Stimulated activated CD4-positive, alpha-beta T cell treated with anti-CD3 and anti-CD28 coated beads, Interleukin-15, amount 100 ng/mL, for 24 hours (primary cell): Measurements from ENCODE around the gene CHD9.
"Not testable (repeated sequence)": the region's sequence is repeated elsewhere in the genome, so short reads cannot be mapped to it uniquely, and the experiment has no call there.

Source experiments
- DNase-seq: peaks from one replicate; pipeline ENCODE4 v3.0.0-alpha.2; 2020

The CHD9 gene

GRCh38 chr16:53142823-53143568 is 88.2 kb downstream of the CHD9 start:
- DNase-seq, result no peak

- DNase-seq, result no peak
Measured at GRCh38 chr16:53147500-53148065, 92.8 kb downstream of the CHD9 start.

GRCh38 chr16:53150769-53151168 is 96.0 kb downstream of the CHD9 start:
- no peak for DNase-seq

GRCh38 chr16:53152329-53152728 is 97.5 kb downstream of the CHD9 start:
- no peak for DNase-seq

- no peak for DNase-seq
Measured at GRCh38 chr16:53153130-53153529, 98.3 kb downstream of the CHD9 start.

- no peak for DNase-seq
Measured at GRCh38 chr16:53154513-53154912, 99.7 kb downstream of the CHD9 start.

GRCh38 chr16:53156516-53156915 is 101.7 kb downstream of the CHD9 start:
- no peak for DNase-seq

- no peak for DNase-seq
Measured at GRCh38 chr16:53159781-53160436, 105.1 kb downstream of the CHD9 start.

GRCh38 chr16:53166099-53166498 is 111.3 kb downstream of the CHD9 start:
- DNase-seq, result no peak

GRCh38 chr16:53168744-53169143 is 114.0 kb downstream of the CHD9 start:
- DNase-seq, result no peak

- no peak for DNase-seq
Measured at GRCh38 chr16:53172517-53172916, 117.7 kb downstream of the CHD9 start.

- no peak for DNase-seq
Measured at GRCh38 chr16:53175118-53175517, 120.3 kb downstream of the CHD9 start.

GRCh38 chr16:53176434-53176833 is 121.6 kb downstream of the CHD9 start:
- DNase-seq, result no peak

- no peak for DNase-seq
Measured at GRCh38 chr16:53183442-53183841, 128.7 kb downstream of the CHD9 start.

- not testable (repeated sequence) for DNase-seq
Measured at GRCh38 chr16:53185741-53186140, 130.9 kb downstream of the CHD9 start.

- DNase-seq, result no peak
Measured at GRCh38 chr16:53187775-53188174, 133.0 kb downstream of the CHD9 start.

- DNase-seq, result no peak
Measured at GRCh38 chr16:53191413-53191812, 136.6 kb downstream of the CHD9 start.

GRCh38 chr16:53198933-53199332 is 144.1 kb downstream of the CHD9 start:
- no peak for DNase-seq

- DNase-seq, result no peak
Measured at GRCh38 chr16:53201900-53202299, 147.1 kb downstream of the CHD9 start.

- DNase-seq, result no peak
Measured at GRCh38 chr16:53202398-53202797, 147.6 kb downstream of the CHD9 start.

GRCh38 chr16:53207810-53208752 is 153.3 kb downstream of the CHD9 start:
- DNase-seq, result no peak

- DNase-seq, result no peak
Measured at GRCh38 chr16:53209429-53209828, 154.6 kb downstream of the CHD9 start.

- no peak for DNase-seq
Measured at GRCh38 chr16:53209877-53210276, 155.1 kb downstream of the CHD9 start.
